Mesenchymal stem cell (in vitro differentiated cells and primary cell): Measurements from ENCODE around the gene TIMM13.
"Not testable (repeated sequence)": the region's sequence is repeated elsewhere in the genome, so short reads cannot be mapped to it uniquely, and the experiment has no call there.

Source experiments
- DNase-seq: peaks from one replicate; pipeline ENCODE4 v3.0.0-alpha.2; 2013
- H2AFZ ChIP-seq: one replicate; pipeline ENCODE4 v1.6.1; 2013; ENCODE audit warnings: low read depth, mild to moderate bottlenecking, control low read depth, inconsistent platforms, low read length, moderate library complexity
- H2AK5ac ChIP-seq: 2 replicates; pipeline ENCODE4 v1.6.1; 2013; ENCODE audit warnings: low read length, moderate library complexity, mild to moderate bottlenecking, inconsistent platforms; ENCODE audit not compliant: severe bottlenecking
- H2BK120ac ChIP-seq: one replicate; pipeline ENCODE4 v1.6.1; 2013; ENCODE audit warnings: low read depth, mild to moderate bottlenecking, inconsistent platforms, low read length, moderate library complexity
- H2BK12ac ChIP-seq, 2 experiments: one replicate each; pipeline ENCODE4 v1.6.1; 2013; ENCODE audit warnings: inconsistent platforms in 2 of 2, low read length in 2 of 2, mild to moderate bottlenecking in 2 of 2, moderate library complexity in 2 of 2, control low read depth in 1 of 2
- H2BK15ac ChIP-seq: one replicate; pipeline ENCODE4 v1.6.1; 2013; ENCODE audit warnings: mild to moderate bottlenecking, low read depth, inconsistent platforms; ENCODE audit not compliant: poor library complexity, severe bottlenecking
- H2BK5ac ChIP-seq: 2 replicates; pipeline ENCODE4 v1.6.1; 2013; ENCODE audit warnings: low read depth, mild to moderate bottlenecking, low read length, control low read depth, inconsistent platforms; ENCODE audit not compliant: poor library complexity, severe bottlenecking
- H3K14ac ChIP-seq, 2 experiments: one replicate each; pipeline ENCODE4 v1.6.1; 2013; ENCODE audit warnings: inconsistent platforms in 2 of 2, low read length in 2 of 2, control low read depth in 1 of 2, mild to moderate bottlenecking in 1 of 2, moderate library complexity in 1 of 2
- H3K18ac ChIP-seq, 2 experiments: one replicate each; pipeline ENCODE4 v1.6.1; 2013; ENCODE audit warnings: inconsistent platforms in 2 of 2, low read length in 2 of 2, control low read depth in 1 of 2, low read depth in 1 of 2, mild to moderate bottlenecking in 1 of 2
- H3K23ac ChIP-seq, 2 experiments: one replicate each; pipeline ENCODE4 v1.6.1; 2013; ENCODE audit warnings: inconsistent platforms in 2 of 2, low read length in 2 of 2, mild to moderate bottlenecking in 2 of 2, moderate library complexity in 2 of 2, control low read depth in 1 of 2
- H3K27ac ChIP-seq: 2 replicates; pipeline ENCODE4 v1.5.1; 2013; ENCODE audit warnings: mild to moderate bottlenecking, moderate library complexity, low read length, control low read depth, inconsistent platforms; ENCODE audit not compliant: poor library complexity, severe bottlenecking
- H3K27me3 ChIP-seq, 2 experiments: 2 replicates each; pipeline versions ENCODE4 v1.6.1 to v1.7.0; 2013; ENCODE audit warnings: low read length in 2 of 2, mild to moderate bottlenecking in 2 of 2, moderate library complexity in 2 of 2, control low read depth in 1 of 2, inconsistent platforms in 1 of 2; ENCODE audit not compliant: control insufficient read depth in 1 of 2, insufficient read depth in 1 of 2
- H3K36me3 ChIP-seq, 2 experiments: 2 replicates each; pipeline versions ENCODE4 v1.6.1 to v1.7.0; 2013; ENCODE audit warnings: low read length in 2 of 2, control low read depth in 1 of 2, inconsistent platforms in 1 of 2, low read depth in 1 of 2, mild to moderate bottlenecking in 1 of 2; ENCODE audit not compliant: insufficient read depth in 2 of 2, control insufficient read depth in 1 of 2
- H3K4ac ChIP-seq, 2 experiments: one replicate each; pipeline ENCODE4 v1.6.1; 2013; ENCODE audit warnings: inconsistent platforms in 2 of 2, low read length in 2 of 2, mild to moderate bottlenecking in 2 of 2, moderate library complexity in 2 of 2, control low read depth in 1 of 2, low read depth in 1 of 2
- H3K4me1 ChIP-seq: 2 replicates; pipeline ENCODE4 v1.6.1; 2013; ENCODE audit warnings: low read depth, low read length, control low read depth; ENCODE audit not compliant: control insufficient read depth, insufficient read depth
- H3K4me2 ChIP-seq: 2 replicates; pipeline ENCODE4 v1.6.1; 2013; ENCODE audit warnings: low read length, mild to moderate bottlenecking, inconsistent platforms; ENCODE audit not compliant: poor library complexity, severe bottlenecking
- H3K4me3 ChIP-seq, 2 experiments: 2 replicates each; pipeline versions ENCODE4 v1.5.1 to v1.7.0; 2013; ENCODE audit warnings: low read length in 2 of 2, mild to moderate bottlenecking in 2 of 2, control low read depth in 1 of 2, low read depth in 1 of 2; ENCODE audit not compliant: insufficient read depth in 1 of 2
- H3K79me1 ChIP-seq: replicated peaks from 2 replicates; pipeline ENCODE4 v1.6.1; 2013; ENCODE audit warnings: mild to moderate bottlenecking, control low read depth, low read length, inconsistent platforms; ENCODE audit not compliant: poor library complexity, severe bottlenecking
- H3K9ac ChIP-seq: 2 replicates; pipeline ENCODE4 v1.7.0; 2013; ENCODE audit warnings: mild to moderate bottlenecking, low read length, moderate library complexity
- H3K9me3 ChIP-seq: 2 replicates; pipeline ENCODE4 v1.7.0; 2013; ENCODE audit warnings: mild to moderate bottlenecking, low read length; ENCODE audit not compliant: control insufficient read depth
- H4K8ac ChIP-seq: one replicate; pipeline ENCODE4 v1.6.1; 2013; ENCODE audit warnings: inconsistent platforms, mild to moderate bottlenecking, low read length, moderate library complexity
- H4K91ac ChIP-seq: one replicate; pipeline ENCODE4 v1.6.1; 2013; ENCODE audit warnings: mild to moderate bottlenecking, low read length, inconsistent platforms
- WGBS: methylation state at CpG from one replicate; pipeline ENCODE4 v1.1.7; 2013; ENCODE audit warnings: mixed read lengths; 5-methylcytosine and 5-hydroxymethylcytosine counted together

Gene TIMM13

GRCh38 chr19:2395293-2395829, 32.0 kb downstream of the TIMM13 start:
- H4K91ac ChIP-seq, H3K9ac ChIP-seq: not testable (repeated sequence)

GRCh38 chr19:2394442-2395292, 32.7 kb downstream of the TIMM13 start:
- Histone ChIP-seq H3K9me3 (no peaks in the 10 kb centered on the region), H3K4me1 (peaks cover 3% of the 10 kb centered on the region), H3K9ac (no peak overlapping the region), H3K18ac (no peak overlapping the region), H4K91ac (no peak overlapping the region), H2BK120ac (no peak overlapping the region), H3K23ac (no peak overlapping the region), H3K4me3 (no peak overlapping the region), H3K27ac (no peak overlapping the region), H2BK12ac (no peak overlapping the region), H3K36me3 (no peaks in the 10 kb centered on the region), H3K14ac (no peak overlapping the region), H2AK5ac (no peak overlapping the region), H2AFZ (no peak overlapping the region), H2BK15ac (no peak overlapping the region), H3K79me1 (no peaks in the 10 kb centered on the region), H3K4ac (no peak overlapping the region), H4K8ac (no peak overlapping the region), H2BK5ac (no peak overlapping the region), H3K4me2 (no peak overlapping the region), H3K27me3 (peaks cover 14 to 39% of the 10 kb centered on the region in 2 experiments)
- WGBS: 93% methylated on average over 22 of the region's 27 CpGs
- DNase-seq: no peak

More at GRCh38 chr19:2395293-2395829, 32.0 kb downstream of the TIMM13 start:
- H2BK120ac ChIP-seq, H2BK12ac ChIP-seq, H3K4ac ChIP-seq, H2BK5ac ChIP-seq, H3K4me3 ChIP-seq, H3K14ac ChIP-seq, DNase-seq, H2AFZ ChIP-seq, H3K79me1 ChIP-seq, H2BK15ac ChIP-seq, H3K4me1 ChIP-seq, H3K9me3 ChIP-seq, H3K23ac ChIP-seq, H4K8ac ChIP-seq, H3K36me3 ChIP-seq, H3K4me2 ChIP-seq, H3K27ac ChIP-seq, H3K18ac ChIP-seq, H2AK5ac ChIP-seq: not testable (repeated sequence)
- 87% methylated on average over 18 of the region's 18 CpGs for WGBS
- peaks cover 11 to 41% of the 10 kb centered on the region in 2 experiments for H3K27me3 ChIP-seq

GRCh38 chr19:2394054-2394441, 33.3 kb downstream of the TIMM13 start:
- Histone ChIP-seq H3K14ac (peak overlapping the region in 1 of 2 experiments; percentile 26), H3K27me3 (peaks cover 18 to 41% of the 10 kb centered on the region in 2 experiments), H3K18ac (no peak overlapping the region), H3K4me1 (peaks cover 3% of the 10 kb centered on the region), H3K79me1 (no peaks in the 10 kb centered on the region), H3K27ac (no peak overlapping the region), H2BK15ac (no peak overlapping the region), H4K91ac (no peak overlapping the region), H3K4ac (no peak overlapping the region), H2AFZ (no peak overlapping the region), H3K36me3 (no peaks in the 10 kb centered on the region), H2AK5ac (no peak overlapping the region), H4K8ac (no peak overlapping the region), H3K9ac (no peak overlapping the region), H2BK12ac (no peak overlapping the region), H3K23ac (no peak overlapping the region), H2BK5ac (no peak overlapping the region), H3K9me3 (no peaks in the 10 kb centered on the region), H2BK120ac (no peak overlapping the region), H3K4me3 (no peak overlapping the region), H3K4me2 (no peak overlapping the region)
- DNase-seq: no peak
- 76% methylated on average over 6 of the region's 8 CpGs for WGBS

DNA sequence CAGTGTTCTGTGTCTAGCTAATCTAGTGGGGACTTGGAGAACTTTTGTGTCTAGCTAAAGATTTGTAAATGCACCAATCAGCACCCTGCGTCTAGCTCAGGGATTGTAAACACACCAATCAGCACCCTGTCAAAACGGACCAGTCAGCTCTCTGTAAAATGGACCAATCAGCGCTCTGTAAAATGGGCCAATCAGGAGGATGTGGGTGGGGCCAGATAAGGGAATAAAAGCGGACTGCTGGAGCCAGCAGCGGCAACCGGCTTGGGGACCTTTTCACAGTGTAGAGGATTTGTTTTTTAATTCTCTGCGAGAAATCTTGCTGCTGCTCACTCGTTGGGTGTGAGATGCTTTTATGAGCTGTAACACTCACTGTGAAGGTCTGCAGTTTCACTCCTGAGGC, 34.5 kb downstream of the TIMM13 start:
- H4K8ac ChIP-seq, H3K4me3 ChIP-seq, H2BK120ac ChIP-seq, H2BK12ac ChIP-seq, H3K18ac ChIP-seq, H3K9ac ChIP-seq, H4K91ac ChIP-seq, H3K36me3 ChIP-seq, H3K4ac ChIP-seq, H3K14ac ChIP-seq, H3K4me1 ChIP-seq, H2BK5ac ChIP-seq, H2AK5ac ChIP-seq, H3K4me2 ChIP-seq, H3K79me1 ChIP-seq, H2AFZ ChIP-seq, H3K9me3 ChIP-seq, H3K27ac ChIP-seq, H2BK15ac ChIP-seq, H3K23ac ChIP-seq, DNase-seq: not testable (repeated sequence)
- peaks cover 26 to 46% of the 10 kb centered on the region in 2 experiments for H3K27me3 ChIP-seq
- 92% methylated on average over 8 of the region's 8 CpGs for WGBS
